Measurements from ENCODE around the gene GPR162.

The GPR162 gene

DNA sequence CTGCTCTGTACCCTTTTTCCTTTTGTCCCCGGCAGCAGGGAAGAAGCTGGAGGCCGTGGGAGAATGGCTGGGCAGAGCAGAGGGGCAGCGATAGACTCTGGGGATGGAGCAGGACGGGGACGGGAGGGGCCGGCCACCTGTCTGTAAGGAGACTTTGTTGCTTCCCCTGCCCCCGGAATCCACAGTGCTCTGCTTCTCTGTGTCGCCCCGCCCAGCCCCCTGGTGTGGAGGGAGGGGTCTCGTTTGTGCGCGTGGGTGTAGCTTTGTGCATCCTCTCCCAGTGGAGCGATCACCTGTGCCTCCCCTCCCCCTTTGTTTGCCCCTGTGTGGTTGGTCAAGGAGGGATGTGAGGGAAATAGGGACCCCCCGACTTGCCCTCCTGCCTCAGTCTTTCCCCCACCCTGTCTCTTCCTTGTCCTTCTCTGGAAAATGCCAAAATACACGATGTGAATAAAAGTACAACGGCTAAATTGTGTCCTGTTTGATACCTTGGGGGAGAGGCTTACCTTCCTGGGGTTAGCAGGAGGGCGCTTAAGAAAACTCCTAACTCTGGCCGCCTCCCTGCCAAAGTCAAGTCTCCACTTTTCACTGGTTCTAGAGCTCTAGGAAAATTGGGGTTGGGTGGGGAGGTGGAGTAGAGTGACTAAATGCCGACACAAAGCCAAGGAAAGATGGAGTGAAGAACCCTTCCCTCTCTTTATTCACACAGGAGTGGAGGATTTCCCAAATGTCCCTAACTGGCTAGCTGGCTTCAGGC is 44.7 kb downstream of the GPR162 start:
- Histone ChIP-seq H3F3A (ENCODE audit: insufficient read depth, low read length) (peaks cover 31% of the 10 kb centered on the region), H3K4me1 (ENCODE audit: low read length) (peaks cover 28% of the 10 kb centered on the region), H3K79me2 (ENCODE audit: low read length) (peaks cover 37% of the 10 kb centered on the region), H3K4me3 (ENCODE audit: low read length) (no peak overlapping the region), H4K20me1 (ENCODE audit: insufficient read depth, low read length) (peaks cover 19% of the 10 kb centered on the region), H2AFZ (ENCODE audit: low read length) (no peak overlapping the region), H3K9me3 (replicated peaks; ENCODE audit: insufficient read depth, low read length) (no peaks in the 10 kb centered on the region), H3K4me2 (ENCODE audit: low read depth, low read length) (peak overlapping the region; percentile 90), H3K36me3 (replicated peaks; ENCODE audit: insufficient read depth, low read length) (peaks cover 4% of the 10 kb centered on the region), H3K9me2 (replicated peaks; ENCODE audit: insufficient read depth, low read length) (no peaks in the 10 kb centered on the region), H3K27me3 (replicated peaks; ENCODE audit: insufficient read depth, low read length) (no peaks in the 10 kb centered on the region), H3K9ac (ENCODE audit: low read length) (no peak overlapping the region), H3K27ac (ENCODE audit: low read length) (no peak overlapping the region)
- no peak for DNase-seq
- TF ChIP-seq, protein P1, sequence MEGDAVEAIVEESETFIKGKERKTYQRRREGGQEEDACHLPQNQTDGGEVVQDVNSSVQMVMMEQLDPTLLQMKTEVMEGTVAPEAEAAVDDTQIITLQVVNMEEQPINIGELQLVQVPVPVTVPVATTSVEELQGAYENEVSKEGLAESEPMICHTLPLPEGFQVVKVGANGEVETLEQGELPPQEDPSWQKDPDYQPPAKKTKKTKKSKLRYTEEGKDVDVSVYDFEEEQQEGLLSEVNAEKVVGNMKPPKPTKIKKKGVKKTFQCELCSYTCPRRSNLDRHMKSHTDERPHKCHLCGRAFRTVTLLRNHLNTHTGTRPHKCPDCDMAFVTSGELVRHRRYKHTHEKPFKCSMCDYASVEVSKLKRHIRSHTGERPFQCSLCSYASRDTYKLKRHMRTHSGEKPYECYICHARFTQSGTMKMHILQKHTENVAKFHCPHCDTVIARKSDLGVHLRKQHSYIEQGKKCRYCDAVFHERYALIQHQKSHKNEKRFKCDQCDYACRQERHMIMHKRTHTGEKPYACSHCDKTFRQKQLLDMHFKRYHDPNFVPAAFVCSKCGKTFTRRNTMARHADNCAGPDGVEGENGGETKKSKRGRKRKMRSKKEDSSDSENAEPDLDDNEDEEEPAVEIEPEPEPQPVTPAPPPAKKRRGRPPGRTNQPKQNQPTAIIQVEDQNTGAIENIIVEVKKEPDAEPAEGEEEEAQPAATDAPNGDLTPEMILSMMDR (IDR thresholded peaks at IDR 0.05; ENCODE audit: low read length), result no peak
- TF ChIP-seq EZH2 (optimal IDR thresholded peaks at IDR 0.05; ENCODE audit: low read depth, low read length) (no peak), EZH2phosphoT487 (IDR thresholded peaks at IDR 0.05; ENCODE audit: low read length) (no peak)

DNA sequence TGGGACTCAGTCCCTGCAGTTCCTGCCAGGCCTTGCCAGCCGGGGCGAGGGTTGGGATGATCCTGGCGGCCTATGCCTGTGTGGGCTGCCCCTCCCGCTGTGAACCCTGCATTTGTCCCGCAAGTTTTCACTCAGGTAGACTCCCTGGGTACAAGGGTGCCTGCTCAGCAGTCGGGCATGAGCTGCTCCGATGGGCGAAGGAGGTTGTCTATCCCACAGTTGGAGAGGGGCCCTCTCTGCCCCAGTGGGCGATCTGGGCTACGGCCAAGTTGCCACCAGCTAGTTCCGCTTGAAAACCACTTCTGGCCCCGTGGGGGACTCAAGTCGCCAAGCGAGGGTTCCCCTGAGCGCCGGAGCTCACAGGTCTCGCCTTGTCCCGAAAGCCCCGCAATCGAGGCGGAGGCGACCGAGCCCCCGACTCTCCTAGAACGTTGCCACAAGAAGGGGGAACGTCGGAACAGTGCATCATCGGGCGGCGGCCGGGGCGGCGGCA is 45.3 kb downstream of the GPR162 start:
- Histone ChIP-seq H3K9me3 (replicated peaks; ENCODE audit: insufficient read depth, low read length) (no peaks in the 10 kb centered on the region), H4K20me1 (ENCODE audit: insufficient read depth, low read length) (peaks cover 21% of the 10 kb centered on the region), H3F3A (ENCODE audit: insufficient read depth, low read length) (peaks cover 37% of the 10 kb centered on the region), H3K36me3 (replicated peaks; ENCODE audit: insufficient read depth, low read length) (peaks cover 4% of the 10 kb centered on the region), H3K27me3 (replicated peaks; ENCODE audit: insufficient read depth, low read length) (no peaks in the 10 kb centered on the region), H3K4me2 (ENCODE audit: low read depth, low read length) (peak overlapping the region; percentile 90), H3K79me2 (ENCODE audit: low read length) (peaks cover 39% of the 10 kb centered on the region), H3K27ac (ENCODE audit: low read length) (no peak overlapping the region), H2AFZ (ENCODE audit: low read length) (peak overlapping the region; percentile 72; the same call in 1 of the 2 replicates), H3K4me1 (ENCODE audit: low read length) (peaks cover 34% of the 10 kb centered on the region), H3K9me2 (replicated peaks; ENCODE audit: insufficient read depth, low read length) (no peaks in the 10 kb centered on the region), H3K4me3 (ENCODE audit: low read length) (peak overlapping the region; percentile 92), H3K9ac (ENCODE audit: low read length) (peak overlapping the region; percentile 42; the same call in 1 of the 2 replicates)
- no peak for TF ChIP-seq EZH2phosphoT487 (IDR thresholded peaks at IDR 0.05; ENCODE audit: low read length)
- no peak for DNase-seq

DNA sequence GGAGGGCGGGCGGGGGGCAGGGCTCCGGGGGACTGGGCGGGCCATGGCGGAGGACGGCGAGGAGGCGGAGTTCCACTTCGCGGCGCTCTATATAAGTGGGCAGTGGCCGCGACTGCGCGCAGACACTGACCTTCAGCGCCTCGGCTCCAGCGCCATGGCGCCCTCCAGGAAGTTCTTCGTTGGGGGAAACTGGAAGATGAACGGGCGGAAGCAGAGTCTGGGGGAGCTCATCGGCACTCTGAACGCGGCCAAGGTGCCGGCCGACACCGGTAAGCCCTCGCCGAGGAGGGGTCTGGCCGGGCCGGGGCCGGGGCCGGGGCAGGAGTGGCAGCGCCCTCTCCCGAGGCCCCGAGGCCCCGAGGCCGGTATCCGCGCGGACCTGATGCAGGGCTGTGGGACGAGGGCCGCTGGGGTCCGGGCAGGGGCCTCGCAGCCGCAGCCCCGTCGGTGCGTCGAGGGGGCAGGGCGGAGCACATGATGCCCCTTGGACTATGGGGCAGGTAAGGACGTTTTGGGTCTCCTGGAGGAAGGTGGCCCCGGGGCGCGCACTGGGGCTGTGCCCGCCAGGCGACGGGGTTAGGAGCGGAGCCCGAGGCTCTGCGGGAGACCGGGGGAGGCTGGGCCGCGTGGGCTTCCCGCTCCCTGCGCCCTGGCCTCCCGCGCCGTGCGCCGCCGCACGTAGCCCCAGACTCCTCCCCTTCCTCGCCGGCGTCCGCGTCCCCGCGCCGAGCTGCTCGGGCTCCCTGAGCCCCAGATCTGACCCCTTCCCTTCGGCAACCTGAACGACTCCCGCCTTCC is 46.0 kb downstream of the GPR162 start, which contains the start of gene TPI1:
Gene TPI1 (plus strand): TSS at position 119 of the 798 bp plus-strand sequence. CDS start 36 bp downstream, at position 155.
- peak; percentile 80 for DNase-seq
- H3K4me2 ChIP-seq (ENCODE audit: low read depth, low read length), result peak within 1 kb of the TSS; percentile 99
- no peaks in the 10 kb centered on the region for H3K9me2 ChIP-seq (replicated peaks; ENCODE audit: insufficient read depth, low read length)
- peaks cover 41% of the 10 kb centered on the region for H3F3A ChIP-seq (ENCODE audit: insufficient read depth, low read length)
- no peaks in the 10 kb centered on the region for H3K9me3 ChIP-seq (replicated peaks; ENCODE audit: insufficient read depth, low read length)
- no peak for TF ChIP-seq EZH2phosphoT487 (IDR thresholded peaks at IDR 0.05; ENCODE audit: low read length)
- TF ChIP-seq EZH2 (optimal IDR thresholded peaks at IDR 0.05; ENCODE audit: low read depth, low read length), result no peak
- TF ChIP-seq, protein P1 (IDR thresholded peaks at IDR 0.05; ENCODE audit: low read length), result no peak
- peak within 1 kb of the TSS; percentile 72 for H2AFZ ChIP-seq (ENCODE audit: low read length)
- peaks cover 36% of the 10 kb centered on the region for H3K4me1 ChIP-seq (ENCODE audit: low read length)
- H3K9ac ChIP-seq (ENCODE audit: low read length), result peak within 1 kb of the TSS; percentile 99
- H3K4me3 ChIP-seq (ENCODE audit: low read length), result peak within 1 kb of the TSS; percentile 92
- H3K27ac ChIP-seq (ENCODE audit: low read length), result peak within 1 kb of the TSS; percentile 80; the same call in 1 of the 2 replicates
- H3K27me3 ChIP-seq (replicated peaks; ENCODE audit: insufficient read depth, low read length), result no peaks in the 10 kb centered on the region
- peaks cover 4% of the 10 kb centered on the region for H3K36me3 ChIP-seq (replicated peaks; ENCODE audit: insufficient read depth, low read length)
- peaks cover 23% of the 10 kb centered on the region for H4K20me1 ChIP-seq (ENCODE audit: insufficient read depth, low read length)
- peaks cover 46% of the 10 kb centered on the region for H3K79me2 ChIP-seq (ENCODE audit: low read length)

Measured in MM.1S (cell line).